HepG2 (cell line): ENCODE measurements around the gene VAT1L. TPM values are rescaled to one million over a fixed set of nuclear protein-coding genes. Genes with fewer than 3 reads are reported as not detected.

ENCODE experiments used
- ATAC-seq: fragments of 200-7000 bp; cut with Tn5 transposase; 3 replicates; pipeline ENCODE4 v1.9.1; 2020; ENCODE audit warnings: mild to moderate bottlenecking, moderate library complexity
- BruUV-seq: library from RNA; stranded (reverse); fragments of 400-500 nt; replicated peaks from 2 replicates; lab custom pipeline; 2021; lab: Mats Ljungman, UMichigan
- CTCF ChIA-PET: fragments of 300-600 bp; formaldehyde crosslinking; extraction: SDS; loops from one replicate; lab custom pipeline; 2021; ENCODE audit warnings: low total read pairs, inconsistent platforms, low intra/inter-chr PET ratio; lab: Yijun Ruan, JAX
- POLR2A ChIA-PET: fragments of 350-600 bp; sonication (Branson Sonifier 250); formaldehyde crosslinking; loops from one replicate; lab custom pipeline; 2020; ENCODE audit warnings: antibody characterized with exemption, inconsistent platforms; lab: Yijun Ruan, JAX
- DNase-seq: peaks from one replicate; pipeline ENCODE4 v3.0.0-alpha.2; 2015; ENCODE audit warnings: low spot score
- FAIRE-seq: peaks from 3 replicates; lab custom pipeline; 2011; peaks lifted over from hg19 to GRCh38; lab: Jason Lieb, UNC
- H2AFZ ChIP-seq: one replicate; pipeline ENCODE4 v1.6.1; 2011; ENCODE audit warnings: low read length, inconsistent platforms
- H3K27ac ChIP-seq: fragments of 300-600 bp; 3 replicates; pipeline ENCODE4 v1.8.0; 2011; ENCODE audit warnings: mixed run types, mild to moderate bottlenecking, mixed read lengths, low read length, inconsistent platforms; ENCODE audit not compliant: insufficient read depth; ENCODE audit errors: extremely low read length
- H3K27me3 ChIP-seq, 2 experiments: fragments of 200-600 bp in 1 of 2; 2 replicates in 1 of 2; 3 replicates in 1 of 2; pipeline versions ENCODE4 v1.6.0 to v1.8.0; 2011; ENCODE audit warnings: low read length in 2 of 2, mild to moderate bottlenecking in 2 of 2, moderate library complexity in 2 of 2, inconsistent platforms in 1 of 2; ENCODE audit not compliant: insufficient read depth in 2 of 2, control insufficient read depth in 1 of 2
- H3K36me3 ChIP-seq, 2 experiments: fragments of 200-600 bp in 1 of 2; replicated peaks in 1 of 2; 2 replicates in 1 of 2; 3 replicates in 1 of 2; pipeline versions ENCODE4 v1.5.1 to v1.8.0; 2011; ENCODE audit warnings: low read length in 2 of 2, inconsistent platforms in 1 of 2; ENCODE audit not compliant: insufficient read depth in 2 of 2, control insufficient read depth in 1 of 2
- H3K4me1 ChIP-seq: 2 replicates; pipeline ENCODE4 v1.5.1; 2012; ENCODE audit warnings: low read length, inconsistent platforms; ENCODE audit not compliant: insufficient read depth
- H3K4me2 ChIP-seq: 2 replicates; pipeline ENCODE4 v1.6.0; 2011; ENCODE audit warnings: low read depth, low read length, inconsistent platforms
- H3K4me3 ChIP-seq, 3 experiments: fragments of 200-600 bp in 1 of 3; sonication (generic), shearing (Covaris generic) in 1 of 3; replicated peaks in 1 of 3; 2 replicates each; pipeline ENCODE4 v1.5.1; 2011 to 2016; ENCODE audit warnings: low read length in 3 of 3, inconsistent platforms in 2 of 3, low read depth in 2 of 3, mild to moderate bottlenecking in 2 of 3, control low read depth in 1 of 3, mixed read lengths in 1 of 3; ENCODE audit not compliant: insufficient read depth in 1 of 3
- H3K79me2 ChIP-seq: one replicate; pipeline ENCODE4 v1.6.1; 2011; ENCODE audit warnings: low read length, inconsistent platforms; ENCODE audit not compliant: insufficient read depth
- H3K9ac ChIP-seq: 2 replicates; pipeline ENCODE4 v1.6.0; 2011; ENCODE audit warnings: mild to moderate bottlenecking, low read depth, low read length, inconsistent platforms; ENCODE audit not compliant: insufficient read depth
- H3K9me3 ChIP-seq: 2 replicates; pipeline ENCODE4 v1.5.1; 2012; ENCODE audit warnings: mild to moderate bottlenecking, low read length
- H4K20me1 ChIP-seq: 2 replicates; pipeline ENCODE4 v1.6.0; 2011; ENCODE audit warnings: inconsistent platforms, mild to moderate bottlenecking, low read length, moderate library complexity; ENCODE audit not compliant: insufficient read depth
- ATF7 ChIP-seq, 2 experiments: fragments of 450-650 bp in 1 of 2; sonication (generic) in 1 of 2; formaldehyde crosslinking in 1 of 2; IDR thresholded peaks; 2 replicates each; pipeline versions ENCODE4 v1.4.0 to v1.6.1; 2016 to 2020; ENCODE audit warnings: antibody characterized with exemption in 1 of 2, mild to moderate bottlenecking in 1 of 2, missing genetic modification reagents in 1 of 2
- FOXK1 ChIP-seq: sonication (generic); formaldehyde crosslinking; IDR thresholded peaks from 2 replicates; pipeline ENCODE4 v1.4.0; 2020; ENCODE audit warnings: low read depth, missing genetic modification reagents, borderline replicate concordance
- JUND ChIP-seq: sonication (generic); formaldehyde crosslinking; IDR thresholded peaks from 2 replicates; pipeline ENCODE4 v1.8.0; 2022; ENCODE audit warnings: mild to moderate bottlenecking, missing genetic modification reagents
- PITX1 ChIP-seq: sonication (generic); formaldehyde crosslinking; IDR thresholded peaks from 2 replicates; pipeline ENCODE4 v1.5.1; 2020; ENCODE audit warnings: mild to moderate bottlenecking, missing genetic modification reagents
- ZMYM3 ChIP-seq: sonication (generic); formaldehyde crosslinking; IDR thresholded peaks from 2 replicates; pipeline ENCODE4 v1.5.1; 2020; ENCODE audit warnings: mild to moderate bottlenecking, missing genetic modification reagents
- ZNF143 ChIP-seq: sonication (generic); formaldehyde crosslinking; IDR thresholded peaks from 2 replicates; pipeline ENCODE4 v1.4.0; 2020; ENCODE audit warnings: missing genetic modification reagents
- ZNF335 ChIP-seq: sonication (generic); formaldehyde crosslinking; IDR thresholded peaks from 2 replicates; pipeline ENCODE4 v1.4.0; 2020; ENCODE audit warnings: missing genetic modification reagents
- ZNF552 ChIP-seq: sonication (generic); formaldehyde crosslinking; IDR thresholded peaks from 2 replicates; pipeline ENCODE4 v1.9.0; 2022; ENCODE audit warnings: missing genetic modification reagents, mild to moderate bottlenecking, borderline replicate concordance
- ZNF766 ChIP-seq: sonication (generic); formaldehyde crosslinking; IDR thresholded peaks from 2 replicates; pipeline ENCODE4 v1.5.0; 2020; ENCODE audit warnings: missing genetic modification reagents, borderline replicate concordance
- ZNF816 ChIP-seq: sonication (generic); formaldehyde crosslinking; IDR thresholded peaks from 2 replicates; pipeline ENCODE4 v1.8.0; 2022; ENCODE audit warnings: missing genetic modification reagents, mild to moderate bottlenecking, borderline replicate concordance
- WGBS: methylation state at CpG from one replicate; pipeline ENCODE4 v1.1.6; 2017; ENCODE audit warnings: low lambda C conversion rate; 5-methylcytosine and 5-hydroxymethylcytosine counted together
- in situ Hi-C: cut with HindIII; loops from 2 replicates; pipeline ENCODE4 v1.10.0; 2017; ENCODE audit warnings: low pct_unique_long_range_greater_than_20kb; ENCODE audit not compliant: extremely low pct_ligation_motif_present
- intact Hi-C: fragments of 100-400 bp; cut with micrococcal nuclease; formaldehyde crosslinking; loops from one replicate; pipeline ENCODE4 v1.10.0; 2022; ENCODE audit not compliant: unreplicated experiment
- polyA plus RNA-seq, 8 experiments: library from polyadenylated mRNA; depleted of rRNA in 3 of 8; stranded (reverse) in 7 of 8; unstranded in 1 of 8; fragments of >200 nt; fragmentation: Illumina TruSeq in 4 of 8; extraction: Trizol in 4 of 8; gene quantifications; 2 replicates each; pipeline versions ENCODE4 v1.2.1 to v1.2.3, GENCODE V29; 2011 to 2016; ENCODE audit warnings: low read depth in 4 of 8, missing spikeins in 1 of 8, mixed read lengths in 1 of 8; ENCODE audit not compliant: insufficient read depth in 1 of 8
- total RNA-seq, 5 experiments: library from RNA; depleted of rRNA; stranded (reverse); fragments of >200 nt; fragmentation: Illumina TruSeq; extraction: Trizol; gene quantifications; 2 replicates each; pipeline ENCODE4 v1.2.3, GENCODE V29; 2016; ENCODE audit warnings: low read depth in 1 of 5

VAT1L gene
- total and polyA plus RNA-seq, 2 of the 13 experiments (the other 11 are each of a cell fraction or from before 2014, with no cell fraction given) = not detected

GRCh38 chr16:77763994-77764393, 24.4 kb upstream of the VAT1L start (continued):
- TF ChIP-seq PITX1 (CRISPR knock-in tag) (no peak), JUND (CRISPR knock-in tag) (no peak)
- TF ChIP-seq, all 625 proteins: peak for 3

DNA sequence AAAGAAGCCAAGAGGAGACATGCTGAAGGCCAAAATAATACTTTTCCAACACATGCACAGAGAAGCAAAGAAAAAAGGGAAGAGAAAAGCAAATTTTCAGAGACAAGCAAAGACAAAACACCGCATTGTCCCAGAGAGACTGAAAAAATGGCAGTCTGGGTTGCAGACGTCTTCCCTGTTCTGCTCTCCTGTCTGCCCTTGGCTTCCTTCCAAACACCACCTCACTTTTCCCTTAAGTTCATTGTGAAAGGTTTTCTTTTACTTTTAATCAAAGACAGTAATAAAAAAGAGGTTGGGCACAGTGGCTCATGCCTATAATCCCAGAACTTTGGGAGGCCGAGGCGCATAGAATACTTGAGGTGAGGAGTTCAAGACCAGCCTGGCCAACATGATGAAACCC, 21.2 kb upstream of the VAT1L start:
- H4K20me1 ChIP-seq = no peaks in the 10 kb centered on the region
- no peaks in the 10 kb centered on the region for H3K36me3 ChIP-seq
- intact Hi-C loops (no loop called here), in situ Hi-C loops (no loop called here)
- H3K79me2 ChIP-seq = no peaks in the 10 kb centered on the region
- no peak for TF ChIP-seq ZNF335 (CRISPR knock-in tag)
- no peak for TF ChIP-seq FOXK1 (CRISPR knock-in tag)
- TF ChIP-seq ZNF552 = no peak
- no peak for TF ChIP-seq ZMYM3 (CRISPR knock-in tag)
- TF ChIP-seq ZNF816 = no peak
- TF ChIP-seq ZNF766 = no peak
- TF ChIP-seq ZNF143 (CRISPR knock-in tag) = no peak
- TF ChIP-seq ATF7 (IDR thresholded peaks at IDR 0.05) = no peak
- TF ChIP-seq ATF7 (CRISPR knock-in tag; IDR thresholded peaks at IDR 0.05) = no peak
- no peaks in the 10 kb centered on the region for H3K9me3 ChIP-seq
- H3K27ac ChIP-seq = no peak overlapping the region
- H2AFZ ChIP-seq = no peak overlapping the region
- WGBS = 52% methylated on average over 4 of the region's 4 CpGs
- no TSS peak for BruUV-seq
- H3K4me2 ChIP-seq = no peak overlapping the region
- ChIA-PET POLR2A (no interaction called here), CTCF (no interaction called here)
- H3K4me3 ChIP-seq = no peak overlapping the region
- DNase-seq (no peak), ATAC-seq (no peak), FAIRE-seq (no peak)
- H3K4me1 ChIP-seq = peaks cover 41% of the 10 kb centered on the region
- H3K27me3 ChIP-seq = no peaks in the 10 kb centered on the region
- no peak overlapping the region for H3K9ac ChIP-seq
